HS-27A (cell line): ENCODE data around the gene PTCD1.

Experiments
- DNase-seq: peaks from one replicate; pipeline ENCODE4 v3.0.0-alpha.2; 2012; ENCODE audit warnings: low read depth, missing footprints

The PTCD1 gene, protein sequence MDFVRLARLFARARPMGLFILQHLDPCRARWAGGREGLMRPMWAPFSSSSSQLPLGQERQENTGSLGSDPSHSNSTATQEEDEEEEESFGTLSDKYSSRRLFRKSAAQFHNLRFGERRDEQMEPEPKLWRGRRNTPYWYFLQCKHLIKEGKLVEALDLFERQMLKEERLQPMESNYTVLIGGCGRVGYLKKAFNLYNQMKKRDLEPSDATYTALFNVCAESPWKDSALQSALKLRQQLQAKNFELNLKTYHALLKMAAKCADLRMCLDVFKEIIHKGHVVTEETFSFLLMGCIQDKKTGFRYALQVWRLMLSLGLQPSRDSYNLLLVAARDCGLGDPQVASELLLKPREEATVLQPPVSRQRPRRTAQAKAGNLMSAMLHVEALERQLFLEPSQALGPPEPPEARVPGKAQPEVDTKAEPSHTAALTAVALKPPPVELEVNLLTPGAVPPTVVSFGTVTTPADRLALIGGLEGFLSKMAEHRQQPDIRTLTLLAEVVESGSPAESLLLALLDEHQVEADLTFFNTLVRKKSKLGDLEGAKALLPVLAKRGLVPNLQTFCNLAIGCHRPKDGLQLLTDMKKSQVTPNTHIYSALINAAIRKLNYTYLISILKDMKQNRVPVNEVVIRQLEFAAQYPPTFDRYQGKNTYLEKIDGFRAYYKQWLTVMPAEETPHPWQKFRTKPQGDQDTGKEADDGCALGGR

DNA sequence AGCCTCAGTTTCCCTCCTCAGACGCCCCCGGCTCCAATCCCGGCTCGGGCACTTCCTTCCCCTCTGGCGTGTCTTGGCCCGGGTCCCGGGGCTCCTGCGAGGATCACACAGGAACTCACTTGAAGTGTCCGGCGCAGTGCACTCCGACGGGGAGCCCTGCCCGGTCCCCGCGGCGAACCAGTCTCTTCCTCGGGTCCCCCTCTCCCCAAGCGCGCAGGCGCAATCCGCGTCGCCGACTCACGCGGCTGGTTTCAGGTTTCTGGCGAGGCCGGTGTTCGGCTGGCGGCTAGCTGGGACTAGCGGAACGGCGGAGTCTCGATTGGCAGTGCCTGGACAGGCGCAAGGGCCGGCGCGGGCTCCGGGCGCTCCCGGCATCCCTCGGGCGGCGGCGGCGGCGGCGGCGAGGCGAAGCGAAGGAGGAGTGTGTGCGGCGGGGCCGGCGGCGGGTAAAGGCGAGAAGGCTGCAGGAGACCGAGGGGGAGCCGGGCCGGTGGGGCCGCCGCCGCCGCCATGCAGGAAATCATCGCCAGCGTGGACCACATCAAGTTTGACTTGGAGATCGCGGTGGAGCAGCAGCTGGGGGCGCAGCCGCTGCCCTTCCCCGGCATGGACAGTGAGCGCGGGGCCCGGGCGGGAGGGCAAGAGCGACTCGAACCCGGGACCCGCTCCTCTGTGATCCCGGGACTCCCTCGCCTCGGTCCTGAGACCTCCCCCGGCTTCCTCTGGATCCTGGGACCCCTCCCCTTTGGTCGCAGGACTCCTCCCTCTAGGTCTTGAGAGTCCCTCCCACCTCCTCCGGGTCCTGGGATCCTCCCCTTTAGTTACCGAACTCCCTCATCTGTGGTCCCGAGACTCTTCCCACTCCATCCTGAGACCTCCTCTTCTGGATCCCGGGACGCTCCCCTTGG, at the start of gene PTCD1, which contains the start of gene CPSF4:
Gene PTCD1, minus strand, starts transcription at position 226 of the 908 bp plus-strand sequence. CDS start 3,556 bp downstream, outside the sequence.
Gene CPSF4, plus strand, starts transcription at position 371 of the 908 bp plus-strand sequence. Its CDS starts 140 bp downstream, at position 511.
- peak; percentile 68 for DNase-seq

GRCh38 chr7:99485094-99485493, 46.5 kb upstream of the PTCD1 start:
- DNase-seq: no peak

DNA sequence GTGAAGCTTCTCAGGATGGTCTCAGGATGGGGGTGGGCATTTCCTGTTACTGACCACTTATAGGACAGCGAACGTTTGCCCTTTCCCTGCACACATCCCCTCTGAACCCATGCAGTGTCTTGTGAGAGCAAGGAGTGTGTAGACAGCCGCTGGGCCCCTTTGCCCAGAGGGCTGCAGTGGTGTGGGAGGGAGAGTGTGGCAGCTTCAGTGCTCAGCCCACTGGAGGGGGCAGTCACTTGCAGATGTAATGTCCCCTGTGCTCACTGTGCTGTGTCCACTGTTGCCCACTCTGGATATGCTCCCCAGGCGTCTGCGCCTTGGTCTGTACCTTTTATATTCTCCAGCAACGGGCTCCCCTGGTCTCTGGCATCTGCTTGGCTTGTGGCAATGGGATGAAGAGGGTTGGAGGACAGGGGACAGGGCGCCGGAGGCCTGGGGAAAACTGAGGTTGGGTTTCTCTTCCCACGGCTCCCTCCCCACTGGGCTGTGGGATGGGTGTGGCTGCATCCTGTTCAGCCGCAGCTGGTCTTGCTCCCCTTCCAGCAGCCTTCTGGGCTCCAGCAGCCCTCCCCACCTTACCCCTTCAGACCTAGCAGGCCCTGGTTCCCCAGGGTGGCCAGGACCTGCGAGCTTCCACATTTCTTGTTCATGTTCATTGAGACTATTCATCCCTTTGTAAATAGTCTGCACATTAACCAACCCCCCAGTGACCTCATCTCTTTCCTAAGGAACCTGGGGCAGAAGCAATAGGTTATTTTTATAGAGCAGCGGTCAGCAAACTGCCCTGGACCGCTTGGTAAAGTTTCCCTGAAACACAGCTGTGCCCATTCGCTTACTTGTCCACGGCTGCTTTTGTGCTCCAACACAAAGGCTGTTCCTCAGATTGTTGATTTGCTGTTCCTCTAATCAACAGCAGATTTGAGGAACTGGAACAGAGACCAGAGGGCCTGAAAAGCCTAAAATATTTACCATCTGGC, 40.2 kb upstream of the PTCD1 start:
- DNase-seq: no peak

DNA sequence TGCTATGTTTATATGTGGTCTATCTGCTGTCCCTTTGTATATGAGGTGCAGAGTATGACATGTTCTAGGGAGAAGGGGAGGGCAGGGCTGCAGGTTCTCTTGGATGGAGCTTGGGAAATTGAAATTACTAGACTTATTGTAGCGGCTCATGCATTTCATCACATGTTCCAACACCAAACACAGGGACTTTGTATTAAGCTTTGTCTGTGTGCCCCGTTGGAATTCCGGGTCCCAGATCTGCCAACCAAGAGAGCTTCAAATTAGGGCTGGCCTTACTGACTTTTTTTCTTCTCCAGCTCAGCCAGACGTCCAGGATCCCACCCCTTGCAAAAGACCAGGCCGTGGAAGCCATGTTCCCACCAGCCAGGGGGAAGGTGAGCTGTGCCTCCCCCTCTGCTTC, 37.5 kb upstream of the PTCD1 start:
- no peak for DNase-seq

DNA sequence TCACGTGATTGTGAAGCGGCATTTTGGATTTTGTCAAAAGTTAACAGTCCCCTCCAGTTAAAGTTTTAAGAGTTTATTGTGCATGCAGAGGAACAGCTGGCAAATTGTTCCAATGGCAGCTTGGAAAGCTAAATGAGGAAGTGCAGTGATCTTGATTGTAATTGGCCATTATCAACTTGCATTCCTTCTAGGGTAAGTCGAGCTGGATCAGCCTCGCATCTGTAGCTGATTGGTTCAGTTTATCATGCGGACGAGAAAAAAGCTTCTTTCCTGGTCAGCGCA, 34.7 kb upstream of the PTCD1 start:
- DNase-seq: no peak

DNA sequence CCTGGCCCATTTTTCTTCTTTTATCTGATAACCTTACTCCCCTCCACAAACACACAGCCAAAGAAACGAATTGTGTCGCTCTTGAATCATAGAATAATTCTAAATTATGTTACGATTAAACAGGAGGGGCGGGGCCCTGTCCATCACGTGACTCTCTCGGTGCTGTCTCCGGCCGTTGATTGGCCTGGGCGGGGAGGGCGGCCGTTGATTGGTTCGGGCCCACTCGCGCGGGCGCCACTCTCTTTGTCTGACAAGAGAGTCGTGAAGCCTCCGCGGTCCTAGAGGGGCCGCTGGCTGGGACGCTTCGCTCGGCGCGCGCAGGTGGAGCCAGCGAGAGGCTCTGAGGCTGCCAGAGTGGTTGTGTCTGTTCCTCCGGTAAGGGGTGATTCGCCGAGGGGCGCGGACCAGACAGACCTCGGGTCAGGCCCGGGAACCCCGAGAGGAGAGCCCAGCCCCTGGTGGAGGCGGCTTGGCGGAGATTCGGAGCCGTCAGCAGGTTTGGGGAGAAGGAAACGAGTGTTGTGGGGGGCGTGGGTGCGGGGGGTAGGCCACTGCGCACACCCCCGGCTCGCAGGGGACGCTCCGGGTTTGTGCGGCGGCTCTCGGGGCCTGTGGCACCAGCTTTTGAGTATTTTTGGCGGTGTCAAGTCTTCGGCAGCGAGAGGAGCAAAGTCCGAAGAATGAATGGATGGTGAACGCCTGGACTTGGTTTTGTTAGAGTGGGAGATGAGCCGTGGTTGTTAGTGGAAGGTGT, 34.1 kb upstream of the PTCD1 start, which contains the start of gene ZNF789:
Gene ZNF789, plus strand, starts transcription at position 330 of the 754 bp plus-strand sequence. CDS start 3,567 bp downstream, outside the sequence.
- peak; percentile 51 for DNase-seq

GRCh38 chr7:99469381-99470065, 30.9 kb upstream of the PTCD1 start:
- DNase-seq: no peak

DNA sequence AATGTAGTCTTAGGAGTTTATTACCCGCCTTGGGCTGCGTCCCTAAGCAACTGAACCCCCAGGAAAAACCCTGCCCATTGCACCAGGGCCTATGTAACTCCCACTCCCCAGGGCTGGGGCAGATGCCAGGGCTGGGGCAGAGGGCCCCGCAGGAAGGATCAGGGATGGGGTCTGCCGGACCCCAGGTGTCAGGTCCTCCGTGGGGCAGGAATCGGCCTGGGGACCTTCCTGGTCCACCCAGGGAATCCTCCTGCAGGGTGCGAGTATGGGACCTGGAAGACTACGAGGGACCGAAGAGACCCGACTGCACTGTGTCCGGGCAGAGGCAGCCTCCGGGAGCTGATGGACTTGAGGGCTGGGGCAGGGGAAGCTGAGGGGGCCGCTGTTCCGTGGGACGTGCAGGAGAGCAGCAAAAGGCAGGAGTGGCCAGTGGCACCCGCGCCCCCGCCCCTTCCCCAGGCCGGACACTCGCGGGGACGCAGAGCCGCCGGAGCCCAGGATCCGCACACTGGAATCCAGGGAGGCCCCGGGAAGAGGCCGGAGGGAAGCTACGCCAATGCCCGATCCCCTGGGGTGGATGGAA, 29.8 kb upstream of the PTCD1 start:
- no peak for DNase-seq

DNA sequence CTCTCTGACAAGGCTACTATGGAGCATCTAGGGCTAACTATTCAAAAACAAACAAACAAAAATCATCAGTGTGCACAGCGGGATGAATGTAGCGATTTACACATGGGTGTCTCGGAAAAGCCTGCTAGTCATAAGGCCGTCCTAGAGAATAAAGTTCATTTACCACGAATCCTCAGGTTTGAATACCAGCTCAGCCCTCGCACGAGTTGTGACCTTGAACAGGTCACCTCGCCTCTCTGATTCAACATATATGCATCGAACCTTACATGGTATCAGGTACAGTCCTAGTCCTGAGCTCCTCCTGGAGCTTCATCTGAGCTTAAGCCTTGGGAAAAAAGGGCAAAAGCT, 26.8 kb upstream of the PTCD1 start:
- no peak for DNase-seq

- no peak for DNase-seq
These were observed 22.6 kb upstream of the PTCD1 start for GRCh38 chr7:99461221-99461620.

DNA sequence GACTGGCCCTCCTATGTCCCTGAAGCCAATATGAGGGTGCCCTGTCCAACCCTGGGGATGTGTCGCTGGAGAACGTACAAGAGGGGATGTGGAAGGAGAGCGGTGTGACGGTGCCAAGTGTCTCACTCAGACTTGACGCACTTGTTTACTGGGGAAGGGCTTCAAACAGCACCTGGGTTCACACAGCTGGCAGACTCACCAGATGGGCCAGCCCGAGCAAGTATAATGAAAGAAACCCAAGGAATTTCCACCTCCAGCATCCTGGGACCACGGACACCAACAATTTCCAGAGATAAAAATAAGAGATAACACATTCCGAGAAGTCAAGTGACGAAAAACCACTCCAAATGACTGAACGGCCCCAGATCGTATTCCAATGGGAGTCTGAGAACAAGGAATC, 22.1 kb upstream of the PTCD1 start:
- DNase-seq: no peak

- no peak for DNase-seq
These were observed 20.5 kb upstream of the PTCD1 start for GRCh38 chr7:99459087-99459486.

DNA sequence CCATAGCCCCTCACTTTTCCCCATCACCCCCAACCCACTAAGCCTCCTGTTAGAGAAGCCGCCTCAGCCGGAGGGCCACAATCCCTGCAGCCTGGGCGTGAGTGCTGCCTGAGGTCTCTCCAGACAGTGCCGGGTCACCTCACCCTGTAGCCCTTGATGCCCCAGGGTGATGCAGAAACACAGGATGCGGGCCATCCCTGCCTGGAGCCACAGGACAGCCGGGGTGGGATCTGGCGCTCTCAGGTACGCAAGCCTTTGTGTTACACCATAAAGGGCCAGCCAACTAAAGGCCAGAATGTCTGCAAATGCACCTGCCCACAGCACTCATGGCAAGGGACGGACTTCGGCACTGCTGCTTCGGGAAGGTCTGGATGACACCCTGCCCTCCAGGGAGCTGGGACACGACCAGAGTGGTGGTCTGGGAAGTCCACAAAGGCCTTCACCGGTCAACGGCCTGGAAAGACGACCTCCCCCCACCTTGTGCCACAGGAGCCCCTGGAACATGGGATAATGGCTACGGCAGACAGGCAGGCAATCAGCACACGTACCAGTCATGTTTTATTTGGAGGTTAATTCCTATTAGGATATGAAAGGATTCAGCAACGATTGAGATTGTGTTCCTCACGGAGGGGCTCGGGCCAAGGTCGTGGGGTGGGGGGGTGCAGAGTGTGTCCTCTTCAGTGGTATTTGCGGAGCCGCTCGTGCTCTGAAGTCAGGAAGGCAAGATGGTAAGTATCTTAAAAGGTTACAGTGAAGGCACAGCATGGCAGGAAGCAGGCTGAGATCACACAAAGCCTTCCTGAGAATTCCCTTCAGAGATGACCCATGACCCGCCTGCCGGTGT, 19.3 kb upstream of the PTCD1 start:
- no peak for DNase-seq

- DNase-seq: no peak
These were observed 18.6 kb upstream of the PTCD1 start for GRCh38 chr7:99457050-99457649.

- no peak for DNase-seq
These were observed 17.7 kb upstream of the PTCD1 start for GRCh38 chr7:99456288-99456687.

GRCh38 chr7:99455874-99456273, 17.3 kb upstream of the PTCD1 start:
- DNase-seq: no peak

DNA sequence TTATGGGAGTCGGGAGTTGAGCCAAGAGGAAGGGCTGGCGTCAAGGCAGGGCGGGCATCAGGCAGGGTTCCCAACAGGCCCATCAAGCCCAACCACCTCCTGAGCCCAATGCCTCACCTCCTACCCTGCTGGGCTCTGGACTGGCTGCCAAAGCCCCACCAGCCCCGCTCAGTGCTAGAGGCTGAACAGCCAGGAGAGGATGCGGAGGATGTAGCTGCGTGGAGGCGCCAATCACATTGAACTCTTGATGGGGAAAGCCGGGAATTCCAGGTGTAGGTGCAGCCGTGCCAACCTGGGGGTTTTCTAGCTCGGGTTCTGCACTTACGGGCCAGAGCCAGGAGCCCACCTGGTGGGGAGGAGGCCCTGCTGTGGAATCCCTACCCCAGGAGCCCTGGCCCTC, 14.5 kb upstream of the PTCD1 start:
- no peak for DNase-seq

- DNase-seq: no peak
These were observed 13.9 kb upstream of the PTCD1 start for GRCh38 chr7:99452541-99452940.
